HG02798 (cell line): ENCODE results near the gene PRAMEF11.

Experiments used
- ATAC-seq: cut with Tn5 transposase; IDR thresholded peaks from one replicate; pipeline ENCODE4 v1.9.1; 2021; ENCODE audit warnings: mild to moderate bottlenecking; ENCODE audit not compliant: unreplicated experiment, poor library complexity

The PRAMEF11 gene

DNA sequence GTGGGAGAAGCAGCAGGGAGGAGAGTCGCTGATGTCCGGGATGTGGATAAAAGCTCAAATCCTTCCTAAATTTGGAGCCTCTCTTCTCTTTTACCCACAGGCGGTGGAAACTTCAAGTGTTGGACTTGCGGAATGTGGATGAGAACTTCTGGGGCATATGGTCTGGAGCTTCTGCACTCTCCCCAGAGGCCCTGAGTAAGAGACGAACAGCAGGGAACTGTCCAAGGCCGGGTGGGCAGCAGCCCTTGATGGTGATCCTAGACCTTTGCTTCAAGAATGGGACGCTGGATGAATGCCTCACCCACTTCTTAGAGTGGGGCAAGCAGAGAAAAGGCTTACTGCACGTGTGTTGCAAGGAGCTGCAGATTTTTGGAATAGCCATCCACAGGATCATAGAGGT, 55.8 kb downstream of the PRAMEF11 start:
- no peak for ATAC-seq

DNA sequence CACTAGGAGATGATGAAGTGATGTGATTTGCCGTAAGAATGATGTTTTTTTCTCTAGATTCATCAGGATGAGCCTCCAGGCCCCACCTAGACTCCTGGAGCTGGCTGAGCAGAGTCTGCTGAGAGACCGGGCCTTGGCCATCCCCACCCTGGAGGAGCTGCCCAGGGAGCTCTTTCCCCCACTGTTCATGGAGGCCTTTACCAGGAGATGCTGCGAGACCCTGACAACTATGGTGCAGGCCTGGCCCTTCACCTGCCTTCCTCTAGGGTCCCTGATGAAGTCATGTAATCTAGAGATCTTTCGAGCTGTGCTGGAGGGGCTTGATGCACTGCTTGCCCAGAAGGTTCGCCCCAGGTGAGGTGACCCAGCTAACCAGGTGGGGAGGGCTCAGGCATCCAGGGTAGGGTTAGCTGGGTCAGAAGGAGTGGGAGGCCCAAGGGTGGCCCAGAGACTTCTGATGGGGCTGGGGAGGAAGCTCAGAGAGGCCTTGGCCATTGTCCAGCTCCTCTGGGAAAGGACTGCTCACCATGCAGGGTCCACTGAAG, 56.3 kb downstream of the PRAMEF11 start:
- ATAC-seq, result no peak
